B cell (primary cell): ENCODE data around the gene CHST8. TPM values are rescaled to one million over a fixed set of nuclear protein-coding genes. Genes with fewer than 3 reads are reported as not detected.
A peak's percentile ranks its signal among the peaks of the same experiment; 100 is the strongest.

Experiments used
- ATAC-seq: fragments of 200-7000 bp; cut with Tn5 transposase; one replicate; pipeline ENCODE4 v1.10.0; 2021; ENCODE audit warnings: low read depth, mild to moderate bottlenecking, moderate number of reproducible peaks, moderate library complexity
- CTCF ChIA-PET: fragments of 350-600 bp; sonication (Branson Sonifier 250); formaldehyde crosslinking; loops from one replicate; lab custom pipeline; 2021; ENCODE audit warnings: antibody characterized with exemption, inconsistent platforms; lab: Charles Lee
- POLR2A ChIA-PET: fragments of 350-600 bp; sonication (Branson Sonifier 250); formaldehyde crosslinking; loops from one replicate; lab custom pipeline; 2021; ENCODE audit warnings: antibody characterized with exemption; lab: Charles Lee
- DNase-seq: peaks from one replicate; pipeline ENCODE4 v3.0.0; 2013
- H2AFZ ChIP-seq: 2 replicates; pipeline ENCODE4 v1.6.1; 2012; ENCODE audit warnings: mild to moderate bottlenecking, low read depth, low read length; ENCODE audit not compliant: insufficient read depth, poor library complexity, severe bottlenecking
- H3K27ac ChIP-seq, 2 donors: 1 replicate in 1 of 2; 2 replicates in 1 of 2; pipeline ENCODE4 v1.5.1; 2012 to 2013; ENCODE audit warnings: low read length in 2 of 2, mild to moderate bottlenecking in 2 of 2, moderate library complexity in 1 of 2
- H3K27me3 ChIP-seq, 4 experiments: fragments of 200-600 bp in 1 of 4; sonication (generic) in 1 of 4; replicated peaks in 1 of 4; 1 replicate in 2 of 4; 2 replicates in 2 of 4; pipeline versions ENCODE4 v1.6.1 to v1.7.0; 2013 to 2016; ENCODE audit warnings: low read length in 3 of 4, mild to moderate bottlenecking in 2 of 4, mixed read lengths in 1 of 4, moderate library complexity in 1 of 4; ENCODE audit not compliant: insufficient read depth in 4 of 4, control insufficient read depth in 3 of 4; ENCODE audit errors: control extremely low read depth in 1 of 4
- H3K36me3 ChIP-seq, 2 experiments: replicated peaks in 1 of 2; 1 replicate in 1 of 2; 2 replicates in 1 of 2; pipeline versions ENCODE4 v1.6.1 to v1.7.1; 2013; ENCODE audit warnings: low read length in 1 of 2; ENCODE audit not compliant: insufficient read depth in 2 of 2, control insufficient read depth in 1 of 2; ENCODE audit errors: control extremely low read depth in 1 of 2, extremely low read depth in 1 of 2
- H3K4me1 ChIP-seq, 2 donors: fragments of 200-600 bp in 1 of 2; sonication (generic) in 1 of 2; 1 replicate in 1 of 2; 2 replicates in 1 of 2; pipeline versions ENCODE4 v1.5.1 to v1.6.1; 2013 to 2017; ENCODE audit warnings: low read length in 2 of 2; ENCODE audit not compliant: control insufficient read depth in 2 of 2, insufficient read depth in 2 of 2
- H3K4me2 ChIP-seq: replicated peaks from 2 replicates; pipeline ENCODE3; 2012; ENCODE audit warnings: mild to moderate bottlenecking, low read depth, low read length; ENCODE audit not compliant: poor library complexity, severe bottlenecking
- H3K4me3 ChIP-seq, 5 experiments: fragments of 200-600 bp in 1 of 5; sonication (generic) in 1 of 5; 1 replicate in 3 of 5; 2 replicates in 2 of 5; pipeline versions ENCODE4 v1.5.1 to v1.7.0; 2011 to 2016; ENCODE audit warnings: low read length in 4 of 5, mild to moderate bottlenecking in 4 of 5, low read depth in 2 of 5, control low read depth in 1 of 5, moderate library complexity in 1 of 5; ENCODE audit not compliant: insufficient read depth in 1 of 5; ENCODE audit errors: control extremely low read depth in 1 of 5, extremely low read depth in 1 of 5
- H3K79me2 ChIP-seq: fragments of 200-600 bp; sonication (generic); one replicate; pipeline ENCODE4 v1.6.0; 2016; ENCODE audit warnings: low read length; ENCODE audit not compliant: control insufficient read depth, insufficient read depth
- H3K9ac ChIP-seq: fragments of 200-600 bp; sonication (generic); 2 replicates; pipeline ENCODE4 v1.6.1; 2017; ENCODE audit warnings: mild to moderate bottlenecking, low read length, moderate library complexity
- H3K9me3 ChIP-seq, 3 donors: one replicate each; pipeline versions ENCODE4 v1.6.1 to v1.7.1; 2013; ENCODE audit warnings: low read length in 2 of 3; ENCODE audit not compliant: control insufficient read depth in 2 of 3, insufficient read depth in 1 of 3; ENCODE audit errors: control extremely low read depth in 1 of 3
- H4K20me1 ChIP-seq: 2 replicates; pipeline ENCODE4 v1.6.0; 2012; ENCODE audit warnings: mild to moderate bottlenecking, low read length; ENCODE audit not compliant: insufficient read depth, control insufficient read depth, poor library complexity, severe bottlenecking
- H3K27ac Mint-ChIP-seq: one replicate; pipeline ENCODE4 v1.8.0; 2021; ENCODE audit warnings: mixed read lengths
- H3K27me3 Mint-ChIP-seq: one replicate; pipeline ENCODE4 v1.8.0; 2021; ENCODE audit warnings: mixed read lengths
- H3K4me1 Mint-ChIP-seq: one replicate; pipeline ENCODE4 v1.8.0; 2021; ENCODE audit warnings: mixed read lengths
- H3K4me3 Mint-ChIP-seq: one replicate; pipeline ENCODE4 v1.8.0; 2021; ENCODE audit warnings: mixed read lengths
- H3K9me3 Mint-ChIP-seq: one replicate; pipeline ENCODE4 v1.8.0; 2022; ENCODE audit warnings: mixed read lengths; ENCODE audit not compliant: insufficient read depth
- CTCF ChIP-seq: fragments of 200-600 bp; IDR thresholded peaks from one replicate; pipeline ENCODE4 v1.8.0; 2022; ENCODE audit warnings: antibody characterized with exemption, mild to moderate bottlenecking
- EZH2 ChIP-seq: IDR thresholded peaks from 2 replicates; pipeline ENCODE4 v1.6.1; 2012; ENCODE audit warnings: borderline replicate concordance, low read depth, mild to moderate bottlenecking, moderate library complexity, low read length; ENCODE audit not compliant: insufficient read depth, poor library complexity, severe bottlenecking
- WGBS: methylation state at CpG from one replicate; pipeline ENCODE4 v1.1.5; 2013; ENCODE audit warnings: missing lambda C conversion rate; ENCODE audit not compliant: insufficient coverage; 5-methylcytosine and 5-hydroxymethylcytosine counted together
- intact Hi-C: fragments of 100-400 bp; cut with micrococcal nuclease; formaldehyde crosslinking; loops from one replicate; pipeline ENCODE4 v1.10.0; 2022
- polyA plus RNA-seq: library from polyadenylated mRNA; depleted of rRNA; stranded (reverse); fragments of >200 nt; gene quantifications from 2 replicates; pipeline ENCODE4 v1.2.3, GENCODE V29; 2012
- total RNA-seq, 2 donors: library from RNA; stranded (reverse); fragments of 120-200 nt in 1 of 2; gene quantifications; 1 replicate in 1 of 2; 2 replicates in 1 of 2; pipeline versions ENCODE4 v1.2.3 to v1.2.4, GENCODE V29; 2013 to 2022

The CHST8 gene
- total and polyA plus RNA-seq, 2 donors (not counting 1 experiment from before 2014, with no cell fraction given): not detected

- no peaks in the 10 kb centered on the region for H3K79me2 ChIP-seq
- TF ChIP-seq EZH2 (no peak), CTCF (no peak)
- no peak overlapping the region for H2AFZ ChIP-seq
- POLR2A ChIA-PET: no interaction called here
- peaks cover 0 to 32% (median 11%) of the 10 kb centered on the region in 4 experiments for H3K27me3 ChIP-seq
- no peak overlapping the region for H3K4me2 ChIP-seq
- no peaks in the 10 kb centered on the region for H3K4me1 ChIP-seq
- no peak overlapping the region for H3K27ac Mint-ChIP-seq
- H4K20me1 ChIP-seq: no peaks in the 10 kb centered on the region
- peaks cover 45% of the 10 kb centered on the region for H3K27me3 Mint-ChIP-seq
- no peak overlapping the region for H3K4me3 Mint-ChIP-seq
- ATAC-seq: no peak
- no peaks in the 10 kb centered on the region for H3K9me3 ChIP-seq
- no peak overlapping the region for H3K4me3 ChIP-seq
- H3K4me1 Mint-ChIP-seq: no peaks in the 10 kb centered on the region
- H3K36me3 ChIP-seq: no peaks in the 10 kb centered on the region
- no peaks in the 10 kb centered on the region for H3K9me3 Mint-ChIP-seq
- DNase-seq: no peak
- H3K9ac ChIP-seq: no peak overlapping the region
- intact Hi-C loops: no loop called here
- 96% methylated on average over 4 of the region's 5 CpGs for WGBS
- CTCF ChIA-PET: no interaction called here
- H3K27ac ChIP-seq: no peak overlapping the region
These were observed 167.6 kb downstream of the CHST8 start for GRCh38 chr19:33789344-33789743.

GRCh38 chr19:33794683-33795369 is 173.1 kb downstream of the CHST8 start:
- H2AFZ ChIP-seq: peak overlapping the region; percentile 73
- ChIA-PET POLR2A (no interaction called here), CTCF (interaction anchor here (0.6 to 1.7 kb wide), 9 partner anchors 15 to 350 kb away, joined by 3 to 12 read pairs (median 6); no protein-coding TSS in a partner anchor)
- peaks cover 13 to 14% of the 10 kb centered on the region in 2 donors for H3K4me1 ChIP-seq
- ATAC-seq (no peak), DNase-seq (no peak)
- Mint-ChIP-seq H3K4me3 (peak overlapping the region; percentile 72), H3K27ac (no peak overlapping the region), H3K27me3 (peaks cover 23% of the 10 kb centered on the region), H3K9me3 (no peaks in the 10 kb centered on the region), H3K4me1 (peaks cover 9% of the 10 kb centered on the region)
- intact Hi-C loops: loop anchor here (5.0 kb wide), 2 partner anchors 302 to 352 kb away; no protein-coding TSS in a partner anchor
- peak overlapping the region in 3 of 5 experiments; percentile 55 to 65 (median 61) for H3K4me3 ChIP-seq
- H3K4me2 ChIP-seq: peak overlapping the region; percentile 94
- H3K79me2 ChIP-seq: no peaks in the 10 kb centered on the region
- whole genome bisulfite sequencing: 64% methylated on average over 17 of the region's 32 CpGs
- TF ChIP-seq CTCF (no peak), EZH2 (no peak)
- H3K36me3 ChIP-seq: no peaks in the 10 kb centered on the region
- H3K27me3 ChIP-seq: peaks cover 0 to 44% (median 17%) of the 10 kb centered on the region in 4 experiments
- H3K27ac ChIP-seq: no peak overlapping the region
- peak overlapping the region; percentile 62 for H3K9ac ChIP-seq
- no peaks in the 10 kb centered on the region for H3K9me3 ChIP-seq
- no peaks in the 10 kb centered on the region for H4K20me1 ChIP-seq
